Stimulated activated naive CD4-positive, alpha-beta T cell (primary cell): ENCODE results near the gene CES5A.
"Not testable (repeated sequence)": the region's sequence is repeated elsewhere in the genome, so short reads cannot be mapped to it uniquely, and the experiment has no call there.

ENCODE experiments used
- DNase-seq, 6 experiments: peaks; one replicate each; lab custom pipeline; 2025; lab: John Stamatoyannopoulos, UW

The CES5A gene

GRCh38 chr16:55829232-55829631 is 45.9 kb downstream of the CES5A start:
- not testable (repeated sequence) for DNase-seq

- DNase-seq, result no peak
Observed at GRCh38 chr16:55828680-55829079, 46.5 kb downstream of the CES5A start.

- DNase-seq, result no peak
Observed at GRCh38 chr16:55825115-55825728, 50.0 kb downstream of the CES5A start.

- DNase-seq, result no peak
Observed at GRCh38 chr16:55824473-55825000, 50.6 kb downstream of the CES5A start.

- no peak for DNase-seq
Observed at GRCh38 chr16:55822280-55822810, 52.8 kb downstream of the CES5A start.

- no peak for DNase-seq
Observed at GRCh38 chr16:55821210-55821609, 54.0 kb downstream of the CES5A start.

- no peak for DNase-seq
Observed at GRCh38 chr16:55820615-55821014, 54.6 kb downstream of the CES5A start.

GRCh38 chr16:55817236-55817912 is 57.8 kb downstream of the CES5A start:
- no peak for DNase-seq

GRCh38 chr16:55816222-55816621 is 59.0 kb downstream of the CES5A start:
- DNase-seq, result not testable (repeated sequence)

- no peak for DNase-seq
Observed at GRCh38 chr16:55815320-55815719, 59.9 kb downstream of the CES5A start.

- not testable (repeated sequence) for DNase-seq
Observed at GRCh38 chr16:55814174-55814573, 61.0 kb downstream of the CES5A start.

GRCh38 chr16:55813730-55814129 is 61.4 kb downstream of the CES5A start:
- not testable (repeated sequence) for DNase-seq

- no peak for DNase-seq
Observed at GRCh38 chr16:55812951-55813350, 62.2 kb downstream of the CES5A start.

GRCh38 chr16:55811811-55812210 is 63.4 kb downstream of the CES5A start:
- no peak for DNase-seq

- no peak for DNase-seq
Observed at GRCh38 chr16:55810451-55810961, 64.7 kb downstream of the CES5A start.

GRCh38 chr16:55809851-55810250 is 65.3 kb downstream of the CES5A start:
- DNase-seq, result no peak

- no peak for DNase-seq
Observed at GRCh38 chr16:55809386-55809785, 65.8 kb downstream of the CES5A start.

GRCh38 chr16:55808286-55808685 is 66.9 kb downstream of the CES5A start:
- DNase-seq, result not testable (repeated sequence)

GRCh38 chr16:55805104-55805503 is 70.1 kb downstream of the CES5A start:
- not testable (repeated sequence) for DNase-seq

- not testable (repeated sequence) for DNase-seq
Observed at GRCh38 chr16:55803681-55804080, 71.5 kb downstream of the CES5A start.
